GM19351 (cell line): ENCODE data around the gene PRR16.

ENCODE experiments used
- ATAC-seq: cut with Tn5 transposase; IDR thresholded peaks from one replicate; pipeline ENCODE4 v1.9.1; 2021; ENCODE audit warnings: mild to moderate bottlenecking, moderate library complexity; ENCODE audit not compliant: unreplicated experiment

The PRR16 gene

DNA sequence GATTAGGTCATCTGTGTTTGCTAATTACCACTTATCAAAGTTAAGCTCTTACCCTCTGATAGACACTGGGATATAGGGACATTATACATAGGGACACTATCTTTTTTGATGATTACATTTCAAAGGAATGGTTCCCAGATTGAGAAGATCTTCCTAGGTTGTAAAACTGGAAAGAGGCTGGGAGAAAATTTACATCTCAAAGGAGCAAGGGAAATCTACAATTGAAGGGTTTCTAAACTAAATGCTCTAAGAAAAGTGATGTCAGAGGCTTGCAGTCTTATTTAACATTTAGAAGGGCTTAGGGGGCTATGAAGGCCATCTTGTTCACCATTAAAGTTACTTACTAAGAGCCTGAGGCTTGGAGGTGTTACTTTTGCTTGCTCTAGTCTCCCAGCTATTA is 242.8 kb downstream of the PRR16 start:
- ATAC-seq: no peak

DNA sequence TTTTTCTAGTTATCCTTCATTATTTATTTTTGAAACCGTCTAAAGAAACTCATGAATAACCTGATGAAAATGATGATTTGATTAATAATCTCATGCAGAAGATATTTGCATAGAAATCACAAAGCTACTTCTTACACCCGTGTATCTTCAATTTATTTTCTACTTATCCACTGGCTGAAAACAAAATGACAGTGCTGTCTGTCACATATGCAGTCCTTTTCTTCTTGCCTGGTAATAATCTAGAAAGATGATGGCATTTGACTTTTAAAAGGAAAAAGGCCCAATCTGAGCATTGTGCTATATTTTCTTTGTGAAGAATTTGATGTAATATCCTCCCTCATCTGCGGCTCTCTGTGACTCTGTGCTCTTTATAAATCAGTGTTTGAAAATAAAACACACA is 253.3 kb downstream of the PRR16 start:
- ATAC-seq: no peak

DNA sequence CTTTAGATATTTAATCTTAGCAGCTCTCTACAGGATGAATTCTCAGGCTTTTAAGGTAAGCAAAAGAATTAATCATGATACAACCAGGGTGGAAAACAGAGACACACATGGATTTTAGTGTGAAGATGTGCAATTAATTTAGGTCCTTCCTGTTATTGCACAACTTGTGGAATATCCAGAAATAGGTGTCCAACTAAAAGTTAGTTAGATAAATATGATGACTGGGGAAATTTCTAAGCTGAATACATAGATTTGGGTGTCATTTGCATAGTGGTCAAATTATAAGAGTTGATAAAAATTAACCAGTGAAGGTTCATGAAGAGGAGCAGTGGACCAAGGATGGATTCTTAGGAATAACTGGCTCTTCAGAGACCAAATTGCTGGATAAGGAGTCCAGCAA is 266.1 kb downstream of the PRR16 start:
- ATAC-seq: no peak

GRCh38 chr5:120734033-120734432 is 269.9 kb downstream of the PRR16 start:
- no peak for ATAC-seq

DNA sequence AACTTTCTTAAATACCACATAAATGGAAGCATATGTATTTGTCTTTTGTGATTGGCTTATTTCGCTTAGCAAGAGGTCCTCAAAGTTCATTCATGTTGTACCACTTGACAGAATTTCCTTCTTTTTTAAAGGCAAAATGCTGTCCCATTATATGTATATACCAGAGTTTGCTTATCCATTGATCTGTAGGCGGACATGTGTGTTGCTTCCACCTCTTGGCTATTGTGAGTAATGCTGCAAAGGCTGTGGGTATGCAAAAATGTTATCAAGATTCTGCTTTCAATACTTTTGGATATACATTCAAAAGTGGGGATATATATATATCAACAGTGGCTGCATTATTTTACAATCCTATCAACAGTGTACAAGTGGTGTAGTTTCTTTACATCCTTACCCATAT is 271.0 kb downstream of the PRR16 start:
- ATAC-seq: no peak
